Thoracic aorta (tissue), 2 donors: ENCODE data around the gene CHRNE. TPM values are rescaled to one million over a fixed set of nuclear protein-coding genes. Genes with fewer than 3 reads are reported as not detected.

ENCODE experiments used
- ATAC-seq: fragments of 150-250 bp; one replicate; pipeline ENCODE4 v1.8.0; 2017; ENCODE audit warnings: low read depth; ENCODE audit not compliant: insufficient number of reproducible peaks, low FRiP score
- DNase-seq: peaks from one replicate; pipeline ENCODE4 v3.0.0-alpha.2; 2020; ENCODE audit warnings: low spot score
- H3K27ac ChIP-seq, 2 donors: fragments of 200-600 bp; sonication (generic); 1 replicate in 1 of 2; 2 replicates in 1 of 2; pipeline ENCODE4 v1.5.1; 2016; ENCODE audit warnings: mild to moderate bottlenecking in 2 of 2, moderate library complexity in 2 of 2
- H3K27me3 ChIP-seq: fragments of 200-600 bp; sonication (generic); replicated peaks from 2 replicates; pipeline ENCODE4 v1.6.0; 2016; ENCODE audit warnings: mild to moderate bottlenecking; ENCODE audit not compliant: insufficient read depth
- H3K36me3 ChIP-seq: fragments of 200-600 bp; sonication (generic); one replicate; pipeline ENCODE4 v1.5.1; 2016
- H3K4me1 ChIP-seq, 2 donors: fragments of 200-600 bp; sonication (generic); 1 replicate in 1 of 2; 2 replicates in 1 of 2; pipeline versions ENCODE4 v1.5.1 to v1.6.0; 2016; ENCODE audit warnings: low read depth in 2 of 2, mild to moderate bottlenecking in 1 of 2; ENCODE audit not compliant: control insufficient read depth in 1 of 2
- H3K4me3 ChIP-seq: fragments of 200-600 bp; sonication (generic); 2 replicates; pipeline ENCODE4 v1.5.1; 2016; ENCODE audit warnings: mild to moderate bottlenecking
- H3K9me3 ChIP-seq: fragments of 200-600 bp; sonication (generic); 2 replicates; pipeline ENCODE4 v1.5.1; 2016
- total RNA-seq, 2 donors: library from RNA; depleted of rRNA; stranded (reverse); fragments of >200 nt; gene quantifications; one replicate each; pipeline versions ENCODE4 v1.1.0 to v1.2.3, GENCODE V29; 2016
- TF ChIP-seq, protein P1 (sequence below): fragments of 200-600 bp; sonication (generic); IDR thresholded peaks from one replicate; pipeline ENCODE4 v1.5.1; 2019; ENCODE audit warnings: antibody characterized with exemption

CHRNE gene
- total RNA-seq, 2 donors from 2014 or later: 4.1 TPM; not detected in 1

DNA sequence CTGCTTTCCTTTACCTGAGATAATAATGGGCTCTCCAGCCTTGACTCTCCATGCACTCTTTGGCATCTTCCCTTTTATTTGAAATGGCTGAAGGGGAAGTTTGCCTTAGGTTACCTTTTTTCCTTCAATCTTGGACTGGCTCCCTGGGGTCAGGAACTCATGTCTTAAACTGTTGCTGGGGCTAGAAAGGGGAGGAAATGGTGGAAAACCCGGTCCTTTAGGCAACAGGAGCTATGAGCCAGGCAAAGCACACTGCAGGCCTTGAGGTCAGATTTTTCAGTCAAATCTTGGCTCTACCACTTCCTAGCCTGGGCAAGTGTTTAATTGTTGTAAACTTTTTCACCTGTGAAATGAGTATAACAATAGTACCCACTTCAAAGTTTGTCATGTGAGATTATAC lies 39.6 kb downstream of the CHRNE start:
- TF ChIP-seq, protein P1, sequence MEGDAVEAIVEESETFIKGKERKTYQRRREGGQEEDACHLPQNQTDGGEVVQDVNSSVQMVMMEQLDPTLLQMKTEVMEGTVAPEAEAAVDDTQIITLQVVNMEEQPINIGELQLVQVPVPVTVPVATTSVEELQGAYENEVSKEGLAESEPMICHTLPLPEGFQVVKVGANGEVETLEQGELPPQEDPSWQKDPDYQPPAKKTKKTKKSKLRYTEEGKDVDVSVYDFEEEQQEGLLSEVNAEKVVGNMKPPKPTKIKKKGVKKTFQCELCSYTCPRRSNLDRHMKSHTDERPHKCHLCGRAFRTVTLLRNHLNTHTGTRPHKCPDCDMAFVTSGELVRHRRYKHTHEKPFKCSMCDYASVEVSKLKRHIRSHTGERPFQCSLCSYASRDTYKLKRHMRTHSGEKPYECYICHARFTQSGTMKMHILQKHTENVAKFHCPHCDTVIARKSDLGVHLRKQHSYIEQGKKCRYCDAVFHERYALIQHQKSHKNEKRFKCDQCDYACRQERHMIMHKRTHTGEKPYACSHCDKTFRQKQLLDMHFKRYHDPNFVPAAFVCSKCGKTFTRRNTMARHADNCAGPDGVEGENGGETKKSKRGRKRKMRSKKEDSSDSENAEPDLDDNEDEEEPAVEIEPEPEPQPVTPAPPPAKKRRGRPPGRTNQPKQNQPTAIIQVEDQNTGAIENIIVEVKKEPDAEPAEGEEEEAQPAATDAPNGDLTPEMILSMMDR: no peak

DNA sequence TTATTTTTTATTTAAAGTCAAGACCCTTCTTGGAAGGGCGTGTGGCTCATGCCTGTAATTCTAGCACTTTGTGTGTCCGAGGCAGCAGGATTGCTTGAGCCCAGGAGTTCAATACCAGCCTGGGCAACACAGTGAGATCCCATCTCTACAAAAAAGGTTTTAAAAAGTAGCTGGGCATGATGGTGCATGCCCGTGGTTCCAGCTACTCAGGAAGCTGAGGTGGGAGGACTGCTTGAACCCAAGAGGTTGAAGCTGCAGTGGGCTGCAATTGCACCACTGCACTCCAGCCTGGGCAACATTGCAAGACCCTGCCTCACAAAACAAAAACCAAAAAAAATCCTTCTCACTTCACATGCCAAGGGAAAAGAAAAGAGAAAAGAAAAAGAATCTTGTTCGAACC lies 40.2 kb downstream of the CHRNE start:
- peaks cover 14 to 15% of the 10 kb centered on the region in 2 donors for H3K4me1 ChIP-seq
- TF ChIP-seq, protein P1: no peak
- no peak overlapping the region for H3K27ac ChIP-seq

More for the DNA sequence above, 39.6 kb downstream of the CHRNE start:
- H3K4me1 ChIP-seq: peaks cover 9% of the 10 kb centered on the region in 2 donors
- ATAC-seq (no peak), DNase-seq (no peak)
- H3K9me3 ChIP-seq: no peaks in the 10 kb centered on the region
- H3K27ac ChIP-seq: no peak overlapping the region
- no peaks in the 10 kb centered on the region for H3K36me3 ChIP-seq
- H3K4me3 ChIP-seq: no peak overlapping the region
- H3K27me3 ChIP-seq: no peaks in the 10 kb centered on the region

DNA sequence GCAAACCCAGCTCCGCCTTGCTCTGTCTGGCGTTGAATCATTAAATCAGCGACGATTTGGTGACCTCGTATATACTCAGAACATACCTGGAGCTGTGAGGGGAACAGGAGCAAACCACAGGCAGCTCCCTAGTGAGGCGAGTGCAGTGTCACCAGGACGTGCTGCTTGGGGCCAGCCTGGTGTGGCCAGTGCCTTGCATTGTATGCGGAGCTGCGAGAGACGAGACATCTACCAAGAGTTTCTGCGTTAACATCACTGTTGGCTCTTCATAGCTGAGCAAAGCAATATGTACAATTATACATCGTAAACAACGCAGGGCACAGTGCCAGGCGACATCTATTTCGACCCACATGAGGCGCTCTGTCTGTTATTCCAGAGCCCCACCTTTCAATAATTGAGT lies 41.8 kb downstream of the CHRNE start:
- no peak for DNase-seq
- H3K4me1 ChIP-seq: peaks cover 15 to 19% of the 10 kb centered on the region in 2 donors

More for the DNA sequence above, 40.2 kb downstream of the CHRNE start:
- Histone ChIP-seq H3K9me3 (no peaks in the 10 kb centered on the region), H3K4me3 (no peak overlapping the region), H3K27me3 (no peaks in the 10 kb centered on the region), H3K36me3 (no peaks in the 10 kb centered on the region)
- ATAC-seq (no peak), DNase-seq (no peak)

DNA sequence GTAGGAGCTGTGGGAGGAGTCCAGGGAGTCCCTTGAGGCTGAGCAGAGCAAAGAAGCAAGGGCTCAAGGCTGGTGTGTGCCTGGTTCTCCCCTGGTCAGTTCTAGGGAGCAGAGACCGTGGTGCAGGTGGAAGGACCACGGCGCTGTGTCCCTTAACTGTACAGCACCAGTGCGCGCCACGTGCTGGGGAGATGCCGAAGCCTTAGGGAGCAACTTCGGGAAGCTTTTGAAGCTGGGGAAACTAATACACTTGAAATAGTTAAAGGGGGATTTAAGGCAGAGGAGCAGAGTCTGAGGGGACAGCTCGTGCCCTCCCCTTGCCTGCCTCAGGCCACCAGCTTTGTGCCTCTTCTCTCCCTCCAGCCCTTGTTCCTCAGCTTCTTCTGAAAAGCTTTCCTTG lies 42.2 kb downstream of the CHRNE start:
- DNase-seq: no peak
- TF ChIP-seq, protein P1: no peak
- no peaks in the 10 kb centered on the region for H3K36me3 ChIP-seq
- no peak for ATAC-seq
- H3K9me3 ChIP-seq: no peaks in the 10 kb centered on the region
- H3K27ac ChIP-seq: no peak overlapping the region
- no peaks in the 10 kb centered on the region for H3K27me3 ChIP-seq
- no peak overlapping the region for H3K4me3 ChIP-seq
- H3K4me1 ChIP-seq: peaks cover 15 to 19% of the 10 kb centered on the region in 2 donors

More for the DNA sequence above, 41.8 kb downstream of the CHRNE start:
- ATAC-seq: no peak
- H3K27ac ChIP-seq: no peak overlapping the region
- H3K4me3 ChIP-seq: no peak overlapping the region
- H3K9me3 ChIP-seq: no peaks in the 10 kb centered on the region
- TF ChIP-seq, protein P1: no peak
- no peaks in the 10 kb centered on the region for H3K27me3 ChIP-seq
- H3K36me3 ChIP-seq: no peaks in the 10 kb centered on the region

DNA sequence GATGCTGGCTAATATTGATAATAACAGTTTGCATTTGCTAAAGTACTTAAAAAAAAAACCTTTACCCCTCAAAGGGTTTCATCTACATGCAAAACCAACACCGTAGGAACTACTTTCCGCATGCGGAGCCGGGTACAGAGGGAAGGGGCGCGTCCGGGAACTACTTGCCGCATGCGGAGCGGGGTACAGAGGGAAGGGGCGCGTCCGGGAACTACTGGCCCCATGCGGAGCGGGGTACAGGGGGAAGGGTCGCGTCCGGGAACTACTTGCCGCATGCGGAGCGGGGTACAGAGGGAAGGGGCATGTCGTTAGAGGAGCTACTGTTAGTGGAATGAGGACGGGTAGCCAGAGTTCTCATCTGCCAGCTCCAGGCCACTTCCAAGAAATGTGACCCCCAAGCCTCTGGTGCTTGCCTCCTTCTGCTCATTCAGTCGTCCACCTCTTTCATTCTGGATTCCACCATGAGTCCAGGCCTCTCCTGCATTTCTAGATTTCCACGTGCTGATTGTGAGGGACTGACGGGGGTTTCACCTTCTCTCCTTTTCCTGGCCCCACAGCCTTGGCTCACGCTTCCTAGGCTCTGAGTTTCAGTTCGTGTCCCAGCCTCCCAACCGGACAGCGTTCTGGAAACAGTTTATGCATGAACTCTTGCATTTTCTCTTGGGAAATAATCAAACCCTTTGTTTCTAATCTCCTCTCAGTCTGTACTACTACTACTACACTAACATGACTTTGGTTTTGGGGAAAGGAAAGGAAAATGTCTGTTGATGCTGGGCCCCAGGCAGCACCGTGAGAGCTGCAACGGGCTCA lies 42.9 kb downstream of the CHRNE start:
- ATAC-seq (no peak), DNase-seq (no peak)
- H3K4me1 ChIP-seq: peaks cover 15 to 19% of the 10 kb centered on the region in 2 donors
- no peaks in the 10 kb centered on the region for H3K9me3 ChIP-seq
- H3K4me3 ChIP-seq: no peak overlapping the region
- TF ChIP-seq, protein P1: no peak
- no peaks in the 10 kb centered on the region for H3K27me3 ChIP-seq
- H3K27ac ChIP-seq: no peak overlapping the region
- H3K36me3 ChIP-seq: no peaks in the 10 kb centered on the region
